Measurements from ENCODE around the gene INPP5E. TPM values are rescaled to one million over a fixed set of nuclear protein-coding genes. Genes with fewer than 3 reads are reported as not detected.

Gene INPP5E, protein sequence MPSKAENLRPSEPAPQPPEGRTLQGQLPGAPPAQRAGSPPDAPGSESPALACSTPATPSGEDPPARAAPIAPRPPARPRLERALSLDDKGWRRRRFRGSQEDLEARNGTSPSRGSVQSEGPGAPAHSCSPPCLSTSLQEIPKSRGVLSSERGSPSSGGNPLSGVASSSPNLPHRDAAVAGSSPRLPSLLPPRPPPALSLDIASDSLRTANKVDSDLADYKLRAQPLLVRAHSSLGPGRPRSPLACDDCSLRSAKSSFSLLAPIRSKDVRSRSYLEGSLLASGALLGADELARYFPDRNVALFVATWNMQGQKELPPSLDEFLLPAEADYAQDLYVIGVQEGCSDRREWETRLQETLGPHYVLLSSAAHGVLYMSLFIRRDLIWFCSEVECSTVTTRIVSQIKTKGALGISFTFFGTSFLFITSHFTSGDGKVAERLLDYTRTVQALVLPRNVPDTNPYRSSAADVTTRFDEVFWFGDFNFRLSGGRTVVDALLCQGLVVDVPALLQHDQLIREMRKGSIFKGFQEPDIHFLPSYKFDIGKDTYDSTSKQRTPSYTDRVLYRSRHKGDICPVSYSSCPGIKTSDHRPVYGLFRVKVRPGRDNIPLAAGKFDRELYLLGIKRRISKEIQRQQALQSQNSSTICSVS
- 5.3 and 8.1 TPM in 2 replicates for total RNA-seq

DNA sequence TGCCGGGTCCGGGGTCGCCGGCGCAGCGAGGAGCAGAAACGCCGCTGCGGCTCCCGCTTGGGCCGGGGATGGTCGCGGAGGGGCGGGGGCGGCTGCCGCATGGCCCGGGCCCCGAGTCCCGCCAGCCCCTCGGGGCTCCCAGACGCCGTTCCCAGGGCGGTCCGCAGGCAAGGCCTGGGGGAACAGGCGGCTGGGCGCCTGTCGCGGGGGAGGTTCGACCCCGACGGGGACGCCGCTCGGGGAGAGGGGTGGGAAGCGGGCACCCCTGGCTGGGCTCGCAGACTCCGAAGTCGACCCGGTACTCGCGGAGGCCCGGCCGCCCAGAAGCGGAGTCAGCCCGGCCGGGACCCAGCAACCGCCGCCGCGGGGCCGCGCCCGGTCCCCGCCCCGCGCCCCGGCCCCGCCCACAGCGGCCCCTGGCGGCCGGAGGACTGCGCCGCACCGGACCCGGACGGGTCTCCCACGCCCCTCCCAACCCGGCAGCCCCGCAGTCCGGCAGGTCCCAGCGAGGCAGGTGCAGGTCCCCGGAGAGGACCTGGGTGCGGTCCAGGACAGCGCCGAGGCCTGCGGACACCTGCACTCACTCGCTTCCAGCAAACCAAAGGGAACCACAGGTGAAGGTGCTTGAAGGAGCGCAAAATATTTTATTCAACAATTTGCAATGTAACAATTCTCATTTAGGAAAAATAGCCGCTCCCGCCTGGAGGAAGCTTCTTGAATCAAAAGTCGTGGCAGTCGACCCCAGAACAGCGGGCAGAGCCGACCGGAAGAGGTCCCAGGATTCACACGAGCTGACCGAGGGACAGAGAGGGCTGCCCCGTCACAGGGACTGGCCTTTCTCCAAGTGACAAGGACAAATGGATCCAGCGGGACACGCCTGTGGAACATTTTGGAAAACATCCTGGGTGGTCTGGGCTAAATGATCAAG, at the start of gene INPP5E:
Gene INPP5E (minus strand): TSS at position 365 of the 928 bp plus-strand sequence. CDS start 426 bp downstream, outside the sequence.

DNA sequence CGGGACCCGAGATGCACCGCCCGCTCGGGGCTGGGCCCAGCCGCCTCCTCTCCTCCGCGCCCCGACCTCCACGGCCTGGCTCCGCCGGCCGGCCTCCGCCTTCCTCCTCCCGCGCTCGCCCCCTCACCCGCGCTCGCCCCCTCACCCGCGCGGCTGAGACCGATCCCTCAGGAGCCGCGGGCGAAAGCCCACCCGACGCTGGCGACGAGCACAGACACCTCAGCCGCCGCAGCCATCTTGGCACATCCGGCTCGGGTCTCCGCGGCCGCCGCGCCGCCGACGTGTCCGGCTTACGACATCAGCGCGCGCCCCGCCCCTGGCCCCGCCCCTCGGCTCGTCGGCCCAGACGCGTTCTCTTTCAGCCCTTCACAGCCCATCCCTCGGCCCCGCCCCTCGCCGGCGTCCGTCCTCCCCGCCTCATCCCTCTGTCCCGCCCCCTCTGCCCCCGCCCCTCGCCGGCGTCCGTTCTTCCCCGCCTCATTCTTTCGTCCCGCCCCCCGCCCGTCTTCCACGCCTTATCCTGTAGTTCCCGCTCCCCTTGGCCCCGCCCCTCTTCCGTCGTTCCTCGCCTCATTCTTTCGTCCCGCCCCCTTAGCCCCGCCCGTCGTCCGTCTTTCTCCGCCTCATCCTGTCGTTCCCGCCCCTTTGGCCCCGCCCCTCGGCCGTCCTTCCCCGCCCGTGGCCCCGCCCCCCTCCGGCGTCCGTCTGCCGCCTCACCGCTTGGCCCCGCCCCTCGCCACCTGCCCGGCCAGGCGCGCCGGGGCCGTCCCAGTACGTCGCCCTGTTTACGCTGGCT, 43.3 kb upstream of the INPP5E start, which contains the start of gene SEC16A:
Gene SEC16A (minus strand): TSS at position 248 of the 796 bp plus-strand sequence. CDS start 5,425 bp downstream, outside the sequence.

DNA sequence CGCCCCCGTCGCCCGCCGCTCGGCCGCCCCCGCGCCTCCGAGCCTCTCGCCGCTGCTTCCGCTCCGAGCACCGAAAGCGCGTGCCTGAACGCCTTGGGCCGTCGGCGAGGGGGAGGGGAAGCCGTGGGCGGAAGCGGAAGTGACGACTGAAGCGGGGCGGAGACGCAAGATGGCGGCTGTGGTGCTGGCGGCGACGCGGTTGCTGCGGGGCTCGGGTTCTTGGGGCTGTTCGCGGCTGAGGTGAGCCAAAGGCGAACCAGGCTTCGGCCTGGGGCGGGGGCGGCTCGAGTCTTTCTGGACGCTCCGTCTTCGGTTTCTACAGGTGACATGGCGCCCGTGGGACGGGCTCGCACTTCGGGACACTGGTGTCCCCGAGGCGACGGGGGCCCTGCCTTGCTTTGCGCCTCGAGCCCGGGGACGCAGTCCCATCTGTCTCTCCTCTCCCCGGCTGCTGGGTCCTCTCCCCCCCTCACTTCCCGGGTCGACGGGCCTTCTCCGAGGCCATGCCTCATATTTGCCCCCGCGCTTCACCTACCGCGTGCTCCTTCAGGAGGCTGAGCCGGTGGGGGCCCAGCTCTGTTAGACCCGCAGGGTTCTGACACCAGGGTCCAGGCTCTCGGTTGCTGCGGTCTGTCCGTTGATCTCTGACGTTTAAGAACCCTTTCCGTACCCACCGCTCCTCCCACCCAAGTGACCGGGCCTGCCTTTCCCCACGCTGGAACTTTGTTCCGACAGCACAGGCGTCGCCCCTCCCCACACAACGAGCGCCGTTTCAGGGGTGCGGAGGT, 29.0 kb downstream of the INPP5E start, which contains the start of the genes ENTR1 and PMPCA:
Gene ENTR1 (minus strand): TSS at position 115 of the 788 bp plus-strand sequence. CDS start 217 bp downstream, outside the sequence.
Gene PMPCA (plus strand): TSS at position 159 of the 788 bp plus-strand sequence. CDS start 11 bp downstream, at position 170.

DNA sequence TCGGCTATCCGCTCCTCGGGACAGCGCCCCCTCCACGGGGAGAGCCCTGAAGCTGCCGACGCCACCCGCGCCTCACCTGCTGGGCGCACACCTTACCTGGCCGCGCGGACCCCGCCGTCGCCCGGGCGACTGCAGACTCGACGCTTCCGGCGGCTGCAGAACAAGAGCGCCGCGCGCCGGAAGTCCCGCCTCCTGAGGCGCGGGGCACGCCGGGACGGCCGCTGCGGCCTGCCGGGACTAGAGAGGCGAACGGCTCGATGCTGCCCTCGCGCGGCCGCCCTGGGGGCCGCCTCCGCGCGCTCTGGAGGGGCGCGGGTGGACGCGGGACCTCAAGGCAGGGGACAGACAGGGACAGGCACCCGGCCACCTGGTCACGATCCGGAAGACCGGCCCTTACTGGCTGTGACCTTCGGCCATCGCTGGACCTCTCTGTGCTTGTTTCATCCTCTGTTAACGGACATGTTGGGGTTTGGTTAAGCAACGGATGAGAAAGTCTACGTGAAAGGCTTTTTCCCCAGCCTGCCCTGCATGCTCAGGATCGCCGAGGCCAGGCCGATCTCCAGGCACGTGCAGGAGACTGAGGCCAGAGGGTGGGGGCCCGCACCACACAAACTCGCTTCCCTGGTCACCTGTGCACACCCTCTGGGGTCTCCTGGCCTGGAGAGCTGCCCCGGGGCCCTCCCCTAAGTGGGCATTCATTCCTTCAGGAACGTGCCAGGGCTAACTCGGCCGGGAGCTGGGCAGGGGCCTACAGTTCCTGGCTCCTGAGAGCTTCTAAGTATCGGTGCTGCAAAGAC, 39.4 kb downstream of the INPP5E start, which contains the start of gene SNAPC4:
Gene SNAPC4 (minus strand): TSS at position 133 of the 797 bp plus-strand sequence. CDS start 1,742 bp downstream, outside the sequence.

Other genes with a start within 250 kb of the INPP5E start
- not detected in 2 replicates for gene LHX3, start 234.7 kb downstream of the INPP5E start, total RNA-seq
- gene QSOX2, start 194.0 kb downstream of the INPP5E start, total RNA-seq = 5.5 and 19.4 TPM in 2 replicates
- gene CCDC187, start 135.8 kb downstream of the INPP5E start, total RNA-seq = not detected in 2 replicates
- 10.0 and 30.0 TPM in 2 replicates for gene GPSM1, start 112.3 kb downstream of the INPP5E start, total RNA-seq
- gene DNLZ, start 76.1 kb downstream of the INPP5E start, total RNA-seq = 9.8 and 12.6 TPM in 2 replicates
- gene CARD9, start 66.2 kb downstream of the INPP5E start, total RNA-seq = 0.16 and 0.50 TPM in 2 replicates
- 4.5 and 10.1 TPM in 2 replicates for gene SNAPC4, start 39.7 kb downstream of the INPP5E start, total RNA-seq
- gene ENTR1, start 29.2 kb downstream of the INPP5E start, total RNA-seq = 21.4 and 34.0 TPM in 2 replicates
- 30.4 and 37.3 TPM in 2 replicates for gene PMPCA, start 29.2 kb downstream of the INPP5E start, total RNA-seq
- 15.1 and 36.7 TPM in 2 replicates for gene SEC16A, start 43.2 kb upstream of the INPP5E start, total RNA-seq
- 132 and 251 TPM in 2 replicates for gene NOTCH1, start 106.2 kb upstream of the INPP5E start, total RNA-seq
- gene EGFL7, start 223.1 kb upstream of the INPP5E start, total RNA-seq = 374 and 420 TPM in 2 replicates
- gene AGPAT2, start 247.6 kb upstream of the INPP5E start, total RNA-seq = 33.7 and 40.7 TPM in 2 replicates

All from bladder microvascular endothelial cell (primary cell).